H54 (cell line): Measurements from ENCODE around the gene COA3.
A peak's percentile ranks its signal among the peaks of the same experiment; 100 is the strongest.
"Not testable (repeated sequence)": the region's sequence is repeated elsewhere in the genome, so short reads cannot be mapped to it uniquely, and the experiment has no call there.

Source experiments
- DNase-seq: peaks from one replicate; pipeline ENCODE4 v3.0.0; 2011; ENCODE audit warnings: low spot score, mixed read lengths; ENCODE audit not compliant: insufficient read length
- FAIRE-seq: peaks from 3 replicates; lab custom pipeline; 2011; peaks lifted over from hg19 to GRCh38; lab: Jason Lieb, UNC
- POLR2A ChIP-seq: IDR thresholded peaks from 2 replicates; pipeline ENCODE4 v1.6.1; 2011; ENCODE audit warnings: low read depth, mild to moderate bottlenecking, low read length

The COA3 gene

GRCh38 chr17:42782166-42783061 is 16.1 kb downstream of the COA3 start:
- no peak for FAIRE-seq
- no peak for TF ChIP-seq POLR2A
- no peak for DNase-seq

DNA sequence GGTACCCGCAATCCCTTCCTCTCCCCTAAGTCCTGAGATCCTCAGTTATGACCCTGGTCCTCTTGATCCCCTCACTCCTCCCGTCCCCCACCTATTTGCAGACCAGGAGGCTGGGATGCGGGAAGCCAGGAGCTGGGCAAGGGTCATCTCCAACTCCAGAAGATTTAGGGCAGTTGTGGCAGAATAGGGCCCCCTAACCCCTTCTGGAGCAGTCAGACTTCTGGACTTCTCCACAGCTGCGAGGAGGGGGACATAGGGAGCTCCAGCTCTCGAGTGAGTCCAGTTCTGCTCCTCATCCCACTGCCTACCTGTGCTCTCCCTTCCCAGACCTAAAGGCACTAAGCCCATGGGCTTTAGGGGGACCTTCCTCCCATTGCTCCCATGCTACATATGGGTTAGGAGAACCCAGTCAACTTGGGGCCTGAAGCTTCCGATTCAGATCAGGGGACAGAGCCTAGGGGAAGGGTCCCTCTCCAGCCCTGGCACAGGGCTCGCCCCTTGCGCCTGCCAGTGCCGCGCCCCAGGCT is 16.8 kb downstream of the COA3 start:
- TF ChIP-seq POLR2A = no peak
- FAIRE-seq (no peak), DNase-seq (no peak)

- DNase-seq = no peak
- no peak for TF ChIP-seq POLR2A
- no peak for FAIRE-seq
These were observed 17.5 kb downstream of the COA3 start for GRCh38 chr17:42780851-42781638.

DNA sequence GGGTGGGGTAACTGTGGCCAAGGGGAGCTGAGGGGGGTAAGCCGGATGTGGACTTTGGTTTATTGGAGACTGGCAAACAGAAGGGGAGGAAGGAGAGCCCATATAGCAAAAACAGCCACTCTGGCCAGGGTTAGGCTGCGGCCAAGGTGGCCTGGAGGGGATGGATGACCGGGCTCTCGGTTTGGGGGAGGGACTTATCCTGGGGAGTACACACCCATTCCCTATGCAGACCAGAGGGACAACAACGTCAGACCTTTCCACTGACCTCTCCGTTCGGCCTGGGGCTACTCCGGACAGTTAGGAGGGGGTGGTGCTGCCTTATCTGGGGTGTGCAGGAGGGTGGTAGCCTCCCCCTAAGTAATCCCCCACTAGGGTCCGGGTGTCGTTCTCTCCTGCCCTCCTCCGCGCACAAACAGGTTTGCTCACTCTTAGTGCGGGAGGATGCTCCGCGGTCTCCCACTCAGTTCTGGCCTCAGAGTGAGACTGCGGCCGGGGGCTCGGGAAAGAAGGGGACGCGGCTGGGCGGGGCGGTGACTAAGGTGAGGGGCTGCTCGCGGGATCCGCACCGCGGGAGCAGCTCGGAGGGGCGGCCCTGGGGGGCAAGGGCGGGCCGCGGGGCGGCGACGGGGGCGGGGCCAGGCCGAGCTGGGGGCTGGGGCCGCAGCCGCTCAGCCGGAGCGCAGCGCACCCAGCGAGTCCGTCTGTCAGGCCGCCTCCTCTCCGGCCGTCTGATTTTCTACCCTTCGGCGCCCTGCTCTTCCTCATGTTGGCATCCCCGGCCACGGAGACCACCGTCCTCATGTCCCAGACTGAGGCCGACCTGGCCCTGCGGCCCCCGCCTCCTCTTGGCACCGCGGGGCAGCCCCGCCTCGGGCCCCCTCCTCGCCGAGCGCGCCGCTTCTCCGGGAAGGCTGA is 18.3 kb downstream of the COA3 start, which contains the start of gene WNK4:
Gene WNK4 (plus strand): TSS at position 675 of the 915 bp plus-strand sequence. CDS start 89 bp downstream, at position 764.
- DNase-seq = peak; percentile 80
- TF ChIP-seq POLR2A = peak; percentile 41; the same call in 1 of the 2 replicates
- FAIRE-seq = no peak

GRCh38 chr17:42779304-42779935 is 19.1 kb downstream of the COA3 start:
- no peak for DNase-seq
- no peak for TF ChIP-seq POLR2A
- FAIRE-seq = no peak

GRCh38 chr17:42778570-42778969 is 19.9 kb downstream of the COA3 start:
- DNase-seq (no peak), FAIRE-seq (no peak)
- TF ChIP-seq POLR2A = no peak

DNA sequence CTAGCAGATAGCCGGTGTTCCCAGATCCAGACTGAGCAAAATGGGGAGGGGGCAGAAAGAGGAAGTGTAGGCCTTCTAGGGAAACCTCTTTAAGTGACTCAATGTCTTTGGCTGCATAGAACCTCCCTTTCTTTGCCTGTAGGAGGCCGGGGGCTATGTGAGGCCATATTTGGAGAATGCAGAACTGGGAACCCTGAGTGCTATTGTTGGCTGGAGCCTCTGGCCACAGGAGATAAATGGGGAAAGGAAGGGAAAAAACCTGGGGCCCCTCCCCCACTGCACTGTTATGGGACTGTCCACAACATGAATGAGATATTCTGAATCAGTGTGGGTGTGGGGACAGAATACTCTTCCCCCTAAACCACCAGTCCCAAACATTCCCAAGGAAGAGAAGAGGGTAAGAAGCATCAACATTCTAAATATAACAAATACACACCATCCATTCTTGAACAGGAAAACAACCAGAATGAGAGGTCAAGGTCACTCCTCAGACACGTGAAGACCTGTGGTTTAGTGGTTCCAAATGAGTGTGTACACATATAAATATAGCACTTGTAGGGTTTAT is 22.9 kb downstream of the COA3 start:
- FAIRE-seq (no peak), DNase-seq (no peak)
- TF ChIP-seq POLR2A = no peak

DNA sequence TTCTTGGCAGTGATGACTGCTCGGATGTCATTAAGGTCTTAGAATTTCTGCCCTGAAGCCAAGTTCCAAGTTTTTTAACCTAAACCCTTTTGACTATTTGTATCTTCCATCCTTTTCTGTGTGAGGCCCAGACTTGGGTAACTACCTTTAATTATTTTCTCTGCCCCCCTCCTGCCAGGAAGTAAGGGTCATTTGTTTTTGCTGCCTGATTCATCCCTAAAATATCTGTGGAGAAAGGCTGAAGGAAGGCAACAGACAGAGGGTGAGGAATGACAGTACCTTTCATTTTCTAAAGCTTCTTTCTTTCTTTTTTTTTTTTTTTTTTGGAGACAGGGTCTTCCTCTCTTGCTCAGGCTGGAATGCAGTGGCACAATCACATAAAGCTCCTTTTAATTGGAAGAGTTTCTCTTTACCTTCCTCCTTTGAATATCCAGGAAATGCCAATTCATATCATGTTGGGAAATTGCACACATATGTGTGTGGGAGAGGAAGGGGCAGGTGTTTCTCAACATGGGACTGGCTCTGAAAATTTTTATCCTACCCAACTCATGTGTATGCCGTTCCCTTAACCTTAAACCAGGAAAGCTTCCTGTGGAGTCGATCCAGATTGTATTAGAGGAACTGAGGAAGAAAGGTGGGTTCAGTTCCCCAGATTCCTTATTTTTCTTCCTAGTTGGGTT is 24.3 kb downstream of the COA3 start:
- FAIRE-seq (no peak), DNase-seq (peak; percentile 60)
- no peak for TF ChIP-seq POLR2A

- TF ChIP-seq POLR2A = peak; percentile 93
- DNase-seq (peak; percentile 83), FAIRE-seq (no peak)
These were observed 25.0 kb downstream of the COA3 start, which contains the start of gene VPS25 for GRCh38 chr17:42773290-42774035. TSS of gene VPS25 (plus strand) at chr17:42773449. CDS start at chr17:42773476, 27 bp downstream.

GRCh38 chr17:42772945-42773289 is 25.6 kb downstream of the COA3 start:
- FAIRE-seq = no peak
- DNase-seq = no peak
- TF ChIP-seq POLR2A = no peak

DNA sequence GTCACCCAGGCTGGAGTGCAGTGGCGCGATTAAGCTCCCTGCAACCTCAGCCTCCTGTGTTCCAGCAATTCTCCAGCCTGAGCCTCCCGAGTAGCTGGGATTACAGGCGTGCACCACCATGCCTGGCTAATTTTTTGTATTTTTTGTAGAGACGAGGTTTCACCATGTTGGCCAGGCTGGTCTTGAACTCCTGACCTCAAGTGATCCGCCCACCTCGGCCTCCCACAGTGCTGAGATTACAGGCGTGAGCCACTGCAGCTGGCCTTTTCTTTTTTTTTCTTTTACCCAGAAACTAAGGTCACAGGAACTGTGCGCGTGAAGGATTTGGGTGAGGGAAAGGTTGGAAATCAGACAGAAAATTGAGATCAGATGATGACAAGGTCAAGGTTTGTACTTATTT is 28.5 kb downstream of the COA3 start:
- not testable (repeated sequence) for DNase-seq, FAIRE-seq

- not testable (repeated sequence) for FAIRE-seq
These were observed 30.5 kb downstream of the COA3 start for GRCh38 chr17:42768006-42768405.

More at GRCh38 chr17:42768006-42768405, 30.5 kb downstream of the COA3 start:
- not testable (repeated sequence) for DNase-seq
